DND-41 (cell line): ENCODE measurements around the gene BEST2.

Source experiments
- CTCF ChIP-seq: IDR thresholded peaks from 2 replicates; pipeline ENCODE4 v1.5.1; 2012; ENCODE audit warnings: borderline replicate concordance, low read length, moderate library complexity, mild to moderate bottlenecking; ENCODE audit not compliant: poor library complexity, severe bottlenecking; ENCODE audit errors: extremely low read depth
- EZH2 ChIP-seq: IDR thresholded peaks from 3 replicates; pipeline ENCODE4 v1.6.1; 2012; ENCODE audit warnings: borderline replicate concordance, low read depth, mild to moderate bottlenecking, moderate library complexity, low read length, inconsistent platforms; ENCODE audit not compliant: severe bottlenecking

- TF ChIP-seq CTCF (no peak), EZH2 (no peak)
Measured at GRCh38 chr19:12706332-12706718, 45.3 kb upstream of the BEST2 start.
